HL-60 (cell line): ENCODE results near the gene MMP23B.

ENCODE experiments used
- DNase-seq, 2 experiments: peaks; one replicate each; pipeline ENCODE4 v3.0.0-alpha.2; 2010 to 2020; ENCODE audit warnings: low read depth in 1 of 2, low spot score in 1 of 2
- H3K27ac ChIP-seq: fragments of 250-450 bp; sonication (Bioruptor Pico); replicated peaks from 2 replicates; pipeline ENCODE4 v1.5.1; 2020; ENCODE audit warnings: mild to moderate bottlenecking, moderate library complexity
- H3K27me3 ChIP-seq: fragments of 250-450 bp; sonication (Bioruptor Pico); 2 replicates; pipeline ENCODE4 v1.5.1; 2021; ENCODE audit warnings: mild to moderate bottlenecking, moderate library complexity; ENCODE audit not compliant: insufficient read depth, poor library complexity, severe bottlenecking
- H3K4me3 ChIP-seq: replicated peaks from 2 replicates; pipeline ENCODE4 v1.5.1; 2011; ENCODE audit warnings: mild to moderate bottlenecking, control low read depth, low read length; ENCODE audit not compliant: insufficient read depth
- CTCF ChIP-seq: IDR thresholded peaks from one replicate; pipeline ENCODE4 v1.5.1; 2011; ENCODE audit warnings: low read length, control low read depth, inconsistent platforms; ENCODE audit not compliant: insufficient read depth
- GABPA ChIP-seq: IDR thresholded peaks from 2 replicates; pipeline ENCODE4 v1.6.1; 2012; ENCODE audit warnings: low read depth
- POLR2AphosphoS5 ChIP-seq: IDR thresholded peaks from 2 replicates; pipeline ENCODE4 v1.6.1; 2012; ENCODE audit warnings: low read depth
- REST ChIP-seq: IDR thresholded peaks from 2 replicates; pipeline ENCODE4 v1.6.1; 2012; ENCODE audit warnings: low read depth; ENCODE audit not compliant: insufficient replicate concordance
- SPI1 ChIP-seq: IDR thresholded peaks from 2 replicates; pipeline ENCODE4 v1.6.1; 2012; ENCODE audit warnings: low read depth, mild to moderate bottlenecking, borderline replicate concordance

The MMP23B gene

GRCh38 chr1:1678581-1679380, 46.8 kb downstream of the MMP23B start:
- no peak; the same call in 1 of the 2 replicates for TF ChIP-seq POLR2AphosphoS5
- TF ChIP-seq CTCF = peak; percentile 70
- H3K4me3 ChIP-seq = peak overlapping the region; percentile 27
- peak overlapping the region; percentile 71 for H3K27ac ChIP-seq
- no peaks in the 10 kb centered on the region for H3K27me3 ChIP-seq
- DNase-seq = peak; percentile 51 to 72

- no peak overlapping the region for H3K27ac ChIP-seq
- H3K27me3 ChIP-seq = no peaks in the 10 kb centered on the region
- no peak for TF ChIP-seq SPI1
- TF ChIP-seq REST = no peak
- no peak for TF ChIP-seq GABPA
- TF ChIP-seq POLR2AphosphoS5 = no peak
- TF ChIP-seq CTCF = no peak
- H3K4me3 ChIP-seq = no peak overlapping the region
- no peak for DNase-seq
Measured at GRCh38 chr1:1680031-1680911, 48.3 kb downstream of the MMP23B start.

GRCh38 chr1:1680912-1681273, 48.9 kb downstream of the MMP23B start:
- TF ChIP-seq CTCF (no peak), SPI1 (no peak), REST (no peak), POLR2AphosphoS5 (no peak), GABPA (no peak)
- Histone ChIP-seq H3K27me3 (no peaks in the 10 kb centered on the region), H3K4me3 (no peak overlapping the region), H3K27ac (no peak overlapping the region)
- no peak for DNase-seq
